WI38 (cell line): Measurements from ENCODE around the gene FGFBP2.
"Not testable (repeated sequence)": the region's sequence is repeated elsewhere in the genome, so short reads cannot be mapped to it uniquely, and the experiment has no call there.

ENCODE experiments used
- H3K4me3 ChIP-seq: 2 replicates; pipeline ENCODE4 v1.5.1; 2011; ENCODE audit warnings: low read depth, mild to moderate bottlenecking, control low read depth, low read length
- CTCF ChIP-seq: IDR thresholded peaks from 2 replicates; pipeline ENCODE4 v1.5.1; 2012; ENCODE audit warnings: low read depth, mild to moderate bottlenecking, control low read depth, low read length

FGFBP2 gene

GRCh38 chr4:15918484-15919129 lies 44.4 kb downstream of the FGFBP2 start:
- no peak overlapping the region for H3K4me3 ChIP-seq
- no peak for TF ChIP-seq CTCF

GRCh38 chr4:15917297-15917696 lies 45.7 kb downstream of the FGFBP2 start:
- no peak for TF ChIP-seq CTCF
- H3K4me3 ChIP-seq, result no peak overlapping the region

- H3K4me3 ChIP-seq, result not testable (repeated sequence)
Measured at GRCh38 chr4:15916358-15916757, 46.6 kb downstream of the FGFBP2 start.

- no peak for TF ChIP-seq CTCF
- no peak overlapping the region for H3K4me3 ChIP-seq
Measured at GRCh38 chr4:15914736-15915135, 48.2 kb downstream of the FGFBP2 start.

- no peak for TF ChIP-seq CTCF
- H3K4me3 ChIP-seq, result no peak overlapping the region
Measured at GRCh38 chr4:15914291-15914690, 48.7 kb downstream of the FGFBP2 start.

- no peak for TF ChIP-seq CTCF
- no peak overlapping the region for H3K4me3 ChIP-seq
Measured at GRCh38 chr4:15913631-15913970, 49.4 kb downstream of the FGFBP2 start.

GRCh38 chr4:15912961-15913630 lies 49.9 kb downstream of the FGFBP2 start:
- H3K4me3 ChIP-seq, result no peak overlapping the region
- no peak for TF ChIP-seq CTCF

- H3K4me3 ChIP-seq, result no peak overlapping the region
- TF ChIP-seq CTCF, result no peak
Measured at GRCh38 chr4:15912236-15912635, 50.7 kb downstream of the FGFBP2 start.
